ENCODE measurements around the gene EPYC.

The EPYC gene

GRCh38 chr12:91004872-91005271 lies at the start of gene EPYC:
EPYC (minus strand) TSS chr12:91004972; CDS start chr12:91002565, 2,407 bp downstream.
- FAIRE-seq: no peak

- FAIRE-seq: no peak
Observed at GRCh38 chr12:91053951-91054715, 49.4 kb upstream of the EPYC start.

- FAIRE-seq: no peak
Observed at GRCh38 chr12:91052026-91052425, 47.3 kb upstream of the EPYC start.

- FAIRE-seq: no peak
Observed at GRCh38 chr12:91044586-91044985, 39.8 kb upstream of the EPYC start.

GRCh38 chr12:91043408-91043807 lies 38.6 kb upstream of the EPYC start:
- no peak for FAIRE-seq

GRCh38 chr12:91040096-91040755 lies 35.5 kb upstream of the EPYC start:
- FAIRE-seq: no peak

- FAIRE-seq: no peak
Observed at GRCh38 chr12:91037276-91037675, 32.5 kb upstream of the EPYC start.

- FAIRE-seq: no peak
Observed at GRCh38 chr12:91033251-91033650, 28.5 kb upstream of the EPYC start.

GRCh38 chr12:91023326-91024004 lies 18.7 kb upstream of the EPYC start:
- FAIRE-seq: no peak

- no peak for FAIRE-seq
Observed at GRCh38 chr12:91021076-91021475, 16.3 kb upstream of the EPYC start.

GRCh38 chr12:91019455-91019854 lies 14.7 kb upstream of the EPYC start:
- no peak for FAIRE-seq

GRCh38 chr12:91017511-91018263 lies 12.9 kb upstream of the EPYC start:
- no peak for FAIRE-seq

- FAIRE-seq: no peak
Observed at GRCh38 chr12:91017043-91017442, 12.3 kb upstream of the EPYC start.

- peak; percentile 57 for FAIRE-seq
Observed at GRCh38 chr12:91009319-91009950, 4.7 kb upstream of the EPYC start.

- FAIRE-seq: no peak
Observed at GRCh38 chr12:91007531-91008290, 2.9 kb upstream of the EPYC start.

- FAIRE-seq: no peak
Observed at GRCh38 chr12:91003737-91004136, 1.0 kb downstream of the EPYC start.

GRCh38 chr12:91001306-91001705 lies 3.5 kb downstream of the EPYC start:
- FAIRE-seq: peak; percentile 68

GRCh38 chr12:90999966-91000365 lies 4.8 kb downstream of the EPYC start:
- FAIRE-seq: peak; percentile 55

- no peak for FAIRE-seq
Observed at GRCh38 chr12:90999527-90999926, 5.2 kb downstream of the EPYC start.

- FAIRE-seq: no peak
Observed at GRCh38 chr12:90995010-90995409, 9.8 kb downstream of the EPYC start.

- FAIRE-seq: no peak
Observed at GRCh38 chr12:90991952-90992465, 12.8 kb downstream of the EPYC start.

GRCh38 chr12:90990611-90991010 lies 14.2 kb downstream of the EPYC start:
- FAIRE-seq: no peak

Measured in TTC549 (cell line).